Measurements from ENCODE around the gene MSLN.

MSLN gene

GRCh38 chr16:717450-718245 is 42.9 kb upstream of the MSLN start:
- H3K9ac ChIP-seq (ENCODE audit: low read depth, low read length): no peak overlapping the region
- H3K4me1 ChIP-seq (ENCODE audit: insufficient read depth, low read length): peaks cover 77% of the 10 kb centered on the region
- no peak overlapping the region for H3K4me3 ChIP-seq (ENCODE audit: low read depth in 1 of 2, low read length in 2 of 2)
- peaks cover 51% of the 10 kb centered on the region for H4K20me1 ChIP-seq (ENCODE audit: insufficient read depth, low read length)
- no peaks in the 10 kb centered on the region for H3K9me3 ChIP-seq (ENCODE audit: insufficient read depth, low read length, severe bottlenecking)
- no peak overlapping the region for H2AFZ ChIP-seq (ENCODE audit: low read depth, low read length)
- no peak for ATAC-seq (ENCODE audit: insufficient read depth, low read depth)
- H3K27me3 ChIP-seq (ENCODE audit: insufficient read depth, low read length, poor library complexity): peaks cover 6% of the 10 kb centered on the region
- H3K4me2 ChIP-seq (ENCODE audit: insufficient read depth, low read length): no peak overlapping the region
- peaks cover 12% of the 10 kb centered on the region; the same call in 1 of the 2 replicates for H3K36me3 ChIP-seq (ENCODE audit: insufficient read depth, low read length)
- H3K79me2 ChIP-seq (ENCODE audit: insufficient read depth, low read length): peaks cover 18% of the 10 kb centered on the region
- H3K27ac ChIP-seq (ENCODE audit: low read length): no peak overlapping the region
- no peak for DNase-seq
- TF ChIP-seq CTCF (IDR thresholded peaks at IDR 0.05; ENCODE audit: borderline replicate concordance, extremely low read depth, low read length, poor library complexity, severe bottlenecking): no peak

GRCh38 chr16:718389-718788 is 42.1 kb upstream of the MSLN start:
- TF ChIP-seq CTCF (IDR thresholded peaks at IDR 0.05; ENCODE audit: borderline replicate concordance, extremely low read depth, low read length, poor library complexity, severe bottlenecking) (no peak), EZH2 (IDR thresholded peaks at IDR 0.05; ENCODE audit: borderline replicate concordance, low read depth, low read length, severe bottlenecking) (no peak)
- Histone ChIP-seq H3K36me3 (ENCODE audit: insufficient read depth, low read length) (peaks cover 12% of the 10 kb centered on the region; the same call in 1 of the 2 replicates), H3K27me3 (ENCODE audit: insufficient read depth, low read length, poor library complexity) (peaks cover 6% of the 10 kb centered on the region), H2AFZ (ENCODE audit: low read depth, low read length) (no peak overlapping the region), H3K79me2 (ENCODE audit: insufficient read depth, low read length) (peaks cover 18% of the 10 kb centered on the region), H3K9ac (ENCODE audit: low read depth, low read length) (peak overlapping the region; percentile 30; the same call in 1 of the 2 replicates), H3K27ac (ENCODE audit: low read length) (no peak overlapping the region; the same call in 1 of the 2 replicates), H3K4me2 (ENCODE audit: insufficient read depth, low read length) (0 out of 2 replicates have a peak overlapping the region, but pooled peaks have one; percentile 86), H3K4me1 (ENCODE audit: insufficient read depth, low read length) (peaks cover 77% of the 10 kb centered on the region), H3K4me3 (ENCODE audit: low read depth in 1 of 2, low read length in 2 of 2) (no peak overlapping the region), H3K9me3 (ENCODE audit: insufficient read depth, low read length, severe bottlenecking) (no peaks in the 10 kb centered on the region), H4K20me1 (ENCODE audit: insufficient read depth, low read length) (peaks cover 51% of the 10 kb centered on the region)
- ATAC-seq (ENCODE audit: insufficient read depth, low read depth) (no peak), DNase-seq (no peak)

GRCh38 chr16:718922-719321 is 41.6 kb upstream of the MSLN start:
- H3K4me2 ChIP-seq (ENCODE audit: insufficient read depth, low read length): peak overlapping the region; percentile 86
- peak overlapping the region; percentile 30 for H3K9ac ChIP-seq (ENCODE audit: low read depth, low read length)
- H3K36me3 ChIP-seq (ENCODE audit: insufficient read depth, low read length): peaks cover 12% of the 10 kb centered on the region; the same call in 1 of the 2 replicates
- H3K79me2 ChIP-seq (ENCODE audit: insufficient read depth, low read length): peaks cover 18% of the 10 kb centered on the region
- no peak for ATAC-seq (ENCODE audit: insufficient read depth, low read depth)
- no peak overlapping the region for H2AFZ ChIP-seq (ENCODE audit: low read depth, low read length)
- peak overlapping the region; percentile 79 for H3K27ac ChIP-seq (ENCODE audit: low read length)
- H3K27me3 ChIP-seq (ENCODE audit: insufficient read depth, low read length, poor library complexity): peaks cover 6% of the 10 kb centered on the region
- peaks cover 51% of the 10 kb centered on the region for H4K20me1 ChIP-seq (ENCODE audit: insufficient read depth, low read length)
- H3K4me1 ChIP-seq (ENCODE audit: insufficient read depth, low read length): peaks cover 77% of the 10 kb centered on the region
- DNase-seq: no peak
- TF ChIP-seq CTCF (IDR thresholded peaks at IDR 0.05; ENCODE audit: borderline replicate concordance, extremely low read depth, low read length, poor library complexity, severe bottlenecking): no peak
- no peak for TF ChIP-seq EZH2 (IDR thresholded peaks at IDR 0.05; ENCODE audit: borderline replicate concordance, low read depth, low read length, severe bottlenecking)
- H3K9me3 ChIP-seq (ENCODE audit: insufficient read depth, low read length, severe bottlenecking): no peaks in the 10 kb centered on the region
- H3K4me3 ChIP-seq (ENCODE audit: low read depth in 1 of 2, low read length in 2 of 2): 0 out of 4 replicates have a peak overlapping the region, but pooled peaks of 1 of the 2 experiments have one; percentile 67
